Astrocyte of the hippocampus (primary cell): Measurements from ENCODE around the gene TYRP1.
"Not testable (repeated sequence)": the region's sequence is repeated elsewhere in the genome, so short reads cannot be mapped to it uniquely, and the experiment has no call there.

Experiments used
- DNase-seq: peaks from one replicate; pipeline ENCODE4 v3.0.0; 2011; ENCODE audit warnings: low read depth, low spot score

Gene TYRP1

GRCh38 chr9:12693141-12693540 lies at the start of gene TYRP1:
Gene TYRP1, plus strand, starts transcription at chr9:12693385. Its CDS starts 612 bp downstream, at chr9:12693997.
- DNase-seq, result no peak

GRCh38 chr9:12643686-12644085 lies 49.5 kb upstream of the TYRP1 start:
- DNase-seq, result no peak

GRCh38 chr9:12648925-12649324 lies 44.3 kb upstream of the TYRP1 start:
- no peak for DNase-seq

GRCh38 chr9:12651125-12651524 lies 42.1 kb upstream of the TYRP1 start:
- DNase-seq, result no peak

GRCh38 chr9:12652973-12653372 lies 40.2 kb upstream of the TYRP1 start:
- no peak for DNase-seq

- DNase-seq, result no peak
Observed at GRCh38 chr9:12656803-12657202, 36.4 kb upstream of the TYRP1 start.

GRCh38 chr9:12657233-12657632 lies 36.0 kb upstream of the TYRP1 start:
- no peak for DNase-seq

- DNase-seq, result no peak
Observed at GRCh38 chr9:12657998-12658397, 35.2 kb upstream of the TYRP1 start.

- no peak for DNase-seq
Observed at GRCh38 chr9:12658531-12659209, 34.5 kb upstream of the TYRP1 start.

- DNase-seq, result no peak
Observed at GRCh38 chr9:12659220-12659619, 34.0 kb upstream of the TYRP1 start.

GRCh38 chr9:12666813-12667212 lies 26.4 kb upstream of the TYRP1 start:
- DNase-seq, result no peak

GRCh38 chr9:12667892-12668291 lies 25.3 kb upstream of the TYRP1 start:
- DNase-seq, result no peak

GRCh38 chr9:12670006-12670405 lies 23.2 kb upstream of the TYRP1 start:
- DNase-seq, result no peak

GRCh38 chr9:12674961-12675360 lies 18.2 kb upstream of the TYRP1 start:
- no peak for DNase-seq

GRCh38 chr9:12677462-12678126 lies 15.6 kb upstream of the TYRP1 start:
- DNase-seq, result not testable (repeated sequence)

- peak; percentile 63 for DNase-seq
Observed at GRCh38 chr9:12680341-12680740, 12.8 kb upstream of the TYRP1 start.

GRCh38 chr9:12680757-12681156 lies 12.4 kb upstream of the TYRP1 start:
- DNase-seq, result no peak

- no peak for DNase-seq
Observed at GRCh38 chr9:12681620-12682019, 11.6 kb upstream of the TYRP1 start.

- DNase-seq, result no peak
Observed at GRCh38 chr9:12684974-12685373, 8.2 kb upstream of the TYRP1 start.

- no peak for DNase-seq
Observed at GRCh38 chr9:12689233-12689632, 4.0 kb upstream of the TYRP1 start.

- no peak for DNase-seq
Observed at GRCh38 chr9:12694013-12694412, 828 bp downstream of the TYRP1 start.

GRCh38 chr9:12695474-12695873 lies 2.3 kb downstream of the TYRP1 start:
- DNase-seq, result peak; percentile 50

GRCh38 chr9:12696931-12697622 lies 3.9 kb downstream of the TYRP1 start:
- peak; percentile 73 for DNase-seq
